Transverse colon (tissue), 4 donors: Measurements from ENCODE around the gene ARRDC3.

ENCODE experiments used
- CTCF ChIP-seq, 5 experiments: fragments of 200-600 bp in 3 of 5; fragments of 450-650 bp in 2 of 5; sonication (generic) in 3 of 5; IDR thresholded peaks; 1 replicate in 2 of 5; 2 replicates in 3 of 5; pipeline ENCODE4 v1.5.1; 2016 to 2017; ENCODE audit warnings: antibody characterized with exemption in 5 of 5, inconsistent platforms in 3 of 5, mild to moderate bottlenecking in 2 of 5, moderate library complexity in 1 of 5
- POLR2A ChIP-seq: fragments of 450-650 bp; IDR thresholded peaks from one replicate; pipeline ENCODE4 v1.6.1; 2016; ENCODE audit warnings: antibody characterized with exemption, mild to moderate bottlenecking, moderate library complexity
- POLR2AphosphoS5 ChIP-seq, 3 donors: sonication (generic); formaldehyde crosslinking; IDR thresholded peaks; one replicate each; pipeline ENCODE4 v1.6.1; 2016; ENCODE audit warnings: antibody characterized with exemption in 3 of 3

GRCh38 chr5:91361790-91362189, 21.3 kb downstream of the ARRDC3 start:
- TF ChIP-seq CTCF (IDR thresholded peaks at IDR 0.05) (no peak), POLR2A (no peak), POLR2AphosphoS5 (IDR thresholded peaks at IDR 0.05) (no peak)
